HG03354 (cell line): ENCODE data around the gene MAP1LC3A.

Experiments
- ATAC-seq: cut with Tn5 transposase; IDR thresholded peaks from one replicate; pipeline ENCODE4 v1.9.1; 2021; ENCODE audit warnings: mild to moderate bottlenecking; ENCODE audit not compliant: unreplicated experiment, poor library complexity, severe bottlenecking

The MAP1LC3A gene

DNA sequence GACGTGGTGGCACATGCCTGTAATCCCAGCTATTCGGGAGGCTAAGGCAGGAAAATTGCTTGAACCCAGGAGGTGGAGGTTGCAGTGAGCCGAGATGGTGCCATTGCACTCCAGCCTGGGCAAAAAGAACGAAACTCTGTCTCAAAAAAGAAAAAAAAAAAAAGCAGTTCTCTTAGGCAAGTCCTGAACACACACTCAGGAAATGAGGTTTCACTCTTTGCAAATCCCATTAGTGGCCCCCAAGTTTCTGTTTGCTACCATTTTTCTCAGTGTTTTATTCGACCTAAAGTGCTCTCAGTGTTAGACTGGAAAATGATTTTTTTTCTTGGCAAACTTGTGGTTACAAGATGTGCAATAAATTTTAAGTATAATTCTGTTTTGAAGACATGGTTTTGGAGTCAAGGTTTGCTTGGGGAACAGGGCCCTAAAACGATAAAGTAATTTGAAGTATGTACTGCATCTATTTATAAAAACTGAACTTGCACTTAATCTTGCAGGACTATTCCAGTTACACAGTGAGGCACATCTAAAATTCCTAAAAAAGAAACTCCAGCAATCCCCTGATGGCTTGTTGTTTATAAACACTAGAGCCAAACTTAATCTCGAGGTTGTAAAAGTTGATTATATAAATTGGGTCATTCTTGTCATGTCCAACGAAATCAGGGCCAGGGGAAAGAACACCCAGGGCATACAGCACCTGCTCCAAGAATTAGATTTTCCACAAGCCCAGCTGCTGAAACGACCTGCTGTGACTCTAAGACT, 42.6 kb downstream of the MAP1LC3A start:
- ATAC-seq = no peak

DNA sequence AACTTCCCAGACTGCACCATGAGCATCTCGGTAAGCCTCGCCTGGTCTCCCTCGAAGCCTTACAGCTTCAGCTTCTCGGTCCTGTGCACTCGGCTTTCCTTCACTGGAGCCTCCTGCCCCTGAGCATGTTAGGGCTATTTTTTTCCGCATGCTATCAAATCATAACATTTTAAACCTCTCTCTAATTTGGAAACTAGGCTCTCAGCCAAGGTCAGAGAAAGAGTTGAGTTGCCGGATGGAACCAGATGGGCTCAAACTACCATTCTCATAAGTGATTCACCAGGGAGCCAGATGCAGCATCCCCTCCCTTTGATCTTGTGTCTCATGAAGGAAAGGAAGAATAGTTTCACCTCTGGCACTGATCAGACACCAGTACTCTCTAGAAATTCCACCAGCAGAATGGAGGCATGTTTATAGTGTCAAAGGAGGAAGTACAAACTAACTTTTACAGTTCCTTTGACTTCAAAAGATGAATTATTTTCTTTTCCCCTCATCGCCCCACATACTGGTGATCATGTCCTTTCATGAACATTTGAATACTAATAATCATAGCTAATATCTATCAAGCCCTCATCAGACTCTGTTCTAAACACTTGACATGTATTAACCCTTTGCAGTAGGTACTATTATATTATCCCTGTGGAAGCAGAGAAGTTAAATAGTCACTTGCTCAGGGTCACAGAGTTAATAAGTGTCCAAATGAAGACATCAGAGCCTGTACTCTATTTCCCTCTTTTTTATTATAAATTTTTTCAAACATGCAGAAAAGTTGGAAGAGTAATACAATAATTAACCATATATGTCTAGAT, 46.7 kb downstream of the MAP1LC3A start:
- no peak for ATAC-seq

DNA sequence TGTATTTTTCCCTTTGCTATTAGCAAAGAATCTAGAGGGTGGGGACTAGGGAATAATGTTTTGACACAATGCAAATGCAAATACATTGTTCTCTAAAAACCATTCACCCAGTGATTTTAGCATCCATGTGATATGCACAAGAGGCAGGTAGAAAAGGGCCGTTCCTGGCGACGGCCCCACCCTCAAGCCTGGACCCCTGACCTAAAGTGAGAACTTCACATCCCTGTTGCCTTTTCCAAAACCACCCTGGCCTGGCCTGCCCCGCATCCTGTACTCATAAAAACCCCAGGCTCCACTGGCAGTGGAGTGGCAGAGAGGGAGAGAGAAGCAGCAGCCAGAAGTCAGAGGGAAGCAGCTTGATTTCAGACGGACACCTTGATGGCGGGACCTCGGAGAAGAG, 48.5 kb downstream of the MAP1LC3A start:
- no peak for ATAC-seq
